ENCODE results near the gene VCAM1. TPM values are rescaled to one million over a fixed set of nuclear protein-coding genes. Genes with fewer than 3 reads are reported as not detected.

Gene VCAM1
- polyA plus RNA-seq, 1 experiment: 0.05 TPM

DNA sequence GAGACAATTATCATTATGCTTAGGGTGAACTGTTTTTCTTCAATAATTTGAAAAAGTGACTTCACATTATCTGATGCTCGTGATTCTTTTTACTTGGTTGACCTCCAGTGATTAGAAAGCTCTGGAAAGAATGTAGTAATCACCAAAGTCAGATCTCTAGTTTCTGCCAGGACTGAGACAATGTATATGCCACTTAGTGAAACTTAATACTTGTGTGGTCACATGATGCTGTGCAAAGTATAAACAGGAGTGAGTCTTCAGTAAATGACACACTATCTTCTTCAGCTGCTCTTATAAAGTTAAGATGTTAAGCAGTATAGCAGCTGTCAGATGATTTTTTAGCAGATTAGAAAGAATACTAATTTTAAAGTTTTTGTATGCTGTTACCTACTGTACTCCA is 17.2 kb downstream of the VCAM1 start:
- H3K27me3 ChIP-seq (ENCODE audit: control insufficient read depth, insufficient read depth, low read length): no peaks in the 10 kb centered on the region
- CTCF ChIA-PET: interaction anchor here (0.6 to 1.2 kb wide), 2 partner anchors 12 to 18 kb away, joined by 3 to 4 read pairs; no protein-coding TSS in a partner anchor
- no peak overlapping the region for H3K4me3 ChIP-seq (ENCODE audit: low read depth, low read length)
- H3K36me3 ChIP-seq (ENCODE audit: control insufficient read depth, insufficient read depth, low read length): no peaks in the 10 kb centered on the region
- DNase-seq (ENCODE audit: low read depth): no peak
- TF ChIP-seq, protein P1, sequence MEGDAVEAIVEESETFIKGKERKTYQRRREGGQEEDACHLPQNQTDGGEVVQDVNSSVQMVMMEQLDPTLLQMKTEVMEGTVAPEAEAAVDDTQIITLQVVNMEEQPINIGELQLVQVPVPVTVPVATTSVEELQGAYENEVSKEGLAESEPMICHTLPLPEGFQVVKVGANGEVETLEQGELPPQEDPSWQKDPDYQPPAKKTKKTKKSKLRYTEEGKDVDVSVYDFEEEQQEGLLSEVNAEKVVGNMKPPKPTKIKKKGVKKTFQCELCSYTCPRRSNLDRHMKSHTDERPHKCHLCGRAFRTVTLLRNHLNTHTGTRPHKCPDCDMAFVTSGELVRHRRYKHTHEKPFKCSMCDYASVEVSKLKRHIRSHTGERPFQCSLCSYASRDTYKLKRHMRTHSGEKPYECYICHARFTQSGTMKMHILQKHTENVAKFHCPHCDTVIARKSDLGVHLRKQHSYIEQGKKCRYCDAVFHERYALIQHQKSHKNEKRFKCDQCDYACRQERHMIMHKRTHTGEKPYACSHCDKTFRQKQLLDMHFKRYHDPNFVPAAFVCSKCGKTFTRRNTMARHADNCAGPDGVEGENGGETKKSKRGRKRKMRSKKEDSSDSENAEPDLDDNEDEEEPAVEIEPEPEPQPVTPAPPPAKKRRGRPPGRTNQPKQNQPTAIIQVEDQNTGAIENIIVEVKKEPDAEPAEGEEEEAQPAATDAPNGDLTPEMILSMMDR (IDR thresholded peaks at IDR 0.05; ENCODE audit: insufficient read depth, low read depth, low read length): no peak
- POLR2A ChIA-PET: no interaction called here

DNA sequence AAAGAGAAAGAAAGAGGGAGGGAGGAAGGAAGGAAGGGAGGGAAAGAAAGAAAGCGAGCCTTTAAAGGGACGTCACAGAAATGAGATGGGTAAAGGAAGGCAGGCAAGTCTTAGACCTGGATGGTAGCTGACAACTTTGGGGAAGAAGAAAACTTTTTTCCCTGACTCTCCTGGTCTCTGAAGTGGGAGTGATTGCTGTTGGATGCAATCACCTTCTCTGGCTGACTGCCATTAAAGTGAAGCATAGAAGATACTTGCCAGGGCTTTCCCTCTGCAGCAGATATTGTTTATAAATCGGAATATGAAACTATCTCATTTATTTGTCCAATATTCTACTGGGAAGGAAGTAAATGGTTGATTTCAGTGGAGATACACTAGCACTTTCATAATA is 27.0 kb downstream of the VCAM1 start:
- Histone ChIP-seq H3K36me3 (ENCODE audit: control insufficient read depth, insufficient read depth, low read length) (no peaks in the 10 kb centered on the region), H3K4me3 (ENCODE audit: low read depth, low read length) (no peak overlapping the region), H3K27me3 (ENCODE audit: control insufficient read depth, insufficient read depth, low read length) (no peaks in the 10 kb centered on the region)
- ChIA-PET POLR2A (no interaction called here), CTCF (interaction anchor here (0.6 kb wide), 1 partner anchor 24 kb away, joined by 5 read pairs; no protein-coding TSS in a partner anchor)
- TF ChIP-seq, protein P1 (IDR thresholded peaks at IDR 0.05; ENCODE audit: insufficient read depth, low read depth, low read length): no peak
- DNase-seq (ENCODE audit: low read depth): no peak

DNA sequence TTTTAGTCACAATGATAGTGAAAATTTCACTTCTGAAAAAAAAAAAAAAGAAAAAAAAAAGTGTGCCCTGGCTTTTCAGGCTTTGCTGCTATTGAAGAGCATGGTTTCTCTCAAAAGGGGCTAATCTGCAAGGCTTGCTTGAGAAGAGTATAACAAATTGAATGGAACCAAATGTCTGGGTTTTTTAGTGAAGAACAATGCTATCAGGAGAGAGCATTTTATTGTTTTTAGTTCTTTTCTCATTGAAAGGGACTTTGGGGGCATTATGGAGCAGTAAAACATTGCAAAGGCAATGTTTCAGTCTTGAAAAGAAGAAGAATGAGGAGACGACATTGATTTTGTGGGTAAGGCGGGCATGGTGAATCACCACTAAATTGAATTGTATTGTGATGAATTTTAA is 28.2 kb downstream of the VCAM1 start:
- Histone ChIP-seq H3K27me3 (ENCODE audit: control insufficient read depth, insufficient read depth, low read length) (no peaks in the 10 kb centered on the region), H3K4me3 (ENCODE audit: low read depth, low read length) (no peak overlapping the region), H3K36me3 (ENCODE audit: control insufficient read depth, insufficient read depth, low read length) (no peaks in the 10 kb centered on the region)
- CTCF ChIA-PET: no interaction called here
- DNase-seq (ENCODE audit: low read depth): no peak
- POLR2A ChIA-PET: no interaction called here
- TF ChIP-seq, protein P1 (IDR thresholded peaks at IDR 0.05; ENCODE audit: insufficient read depth, low read depth, low read length): no peak

DNA sequence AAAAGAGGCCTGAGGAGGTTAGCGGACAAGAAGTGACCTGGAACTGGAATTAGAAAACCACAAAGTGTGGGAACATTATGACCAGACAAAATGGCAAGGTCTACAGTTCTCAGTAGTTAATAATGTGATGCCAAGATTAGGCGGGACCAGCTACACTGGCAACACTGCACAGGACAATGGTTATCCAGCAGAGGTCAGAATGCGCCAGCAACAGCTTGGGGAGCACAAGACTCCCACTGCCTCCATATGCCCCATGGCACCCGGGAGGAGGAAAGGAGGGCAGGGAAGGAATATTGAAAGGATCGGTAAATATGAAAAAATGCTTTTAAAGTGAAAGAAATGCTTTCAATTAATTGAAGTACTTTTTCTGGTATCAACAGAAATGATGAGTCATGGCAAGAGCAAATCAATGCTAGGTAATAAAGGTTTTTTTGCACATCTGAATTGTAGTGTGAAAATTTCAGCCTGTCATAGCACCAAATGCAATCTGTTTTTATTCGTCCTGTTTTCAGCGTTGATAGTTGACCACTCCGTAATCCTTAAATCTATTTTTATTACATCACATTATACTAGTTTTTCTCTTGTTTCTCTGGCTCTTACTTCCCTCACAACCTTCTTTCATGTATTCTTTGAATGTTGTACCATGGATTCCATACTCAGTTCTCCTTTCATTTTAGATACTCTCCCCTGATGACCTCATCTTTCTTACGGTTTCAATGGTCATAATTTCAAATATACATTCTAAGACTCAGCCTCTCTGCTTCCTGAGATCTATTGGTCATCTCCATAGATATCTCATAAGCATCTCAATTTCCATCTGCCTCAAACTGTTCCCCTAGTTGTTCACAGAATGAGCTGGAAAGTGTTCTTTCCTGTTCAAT is 30.7 kb downstream of the VCAM1 start:
- TF ChIP-seq, protein P1 (IDR thresholded peaks at IDR 0.05; ENCODE audit: insufficient read depth, low read depth, low read length): no peak
- Histone ChIP-seq H3K36me3 (ENCODE audit: control insufficient read depth, insufficient read depth, low read length) (no peaks in the 10 kb centered on the region), H3K4me3 (ENCODE audit: low read depth, low read length) (no peak overlapping the region), H3K27me3 (ENCODE audit: control insufficient read depth, insufficient read depth, low read length) (no peaks in the 10 kb centered on the region)
- CTCF ChIA-PET: interaction anchor here (0.6 kb wide), 1 partner anchor 1659 kb away, joined by 3 read pairs; no protein-coding TSS in a partner anchor
- DNase-seq (ENCODE audit: low read depth): no peak
- POLR2A ChIA-PET: interaction anchor here (0.7 kb wide), 1 partner anchor 66 kb away, joined by 4 read pairs; no protein-coding TSS in a partner anchor

DNA sequence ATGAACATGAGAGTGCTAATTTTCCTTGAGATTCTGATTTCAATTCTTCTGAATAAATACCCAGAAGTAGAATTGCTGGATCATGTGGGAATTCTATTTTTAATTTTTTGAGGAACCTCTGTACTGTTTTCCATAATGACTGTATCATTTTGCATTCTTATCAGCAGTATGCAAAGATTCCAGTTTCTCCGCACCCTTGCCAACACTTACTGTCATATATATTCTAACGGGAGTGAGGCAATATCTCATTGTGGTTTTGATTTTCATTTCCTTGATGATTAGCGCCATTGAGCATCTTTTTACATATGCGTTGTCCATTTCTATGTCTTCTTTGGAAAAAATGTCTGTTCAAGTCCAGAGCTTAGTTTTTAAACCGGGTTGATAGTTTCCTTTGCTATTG is 33.2 kb downstream of the VCAM1 start:
- CTCF ChIA-PET: no interaction called here
- Histone ChIP-seq H3K36me3 (ENCODE audit: control insufficient read depth, insufficient read depth, low read length) (no peaks in the 10 kb centered on the region), H3K4me3 (ENCODE audit: low read depth, low read length) (no peak overlapping the region), H3K27me3 (ENCODE audit: control insufficient read depth, insufficient read depth, low read length) (no peaks in the 10 kb centered on the region)
- TF ChIP-seq, protein P1 (IDR thresholded peaks at IDR 0.05; ENCODE audit: insufficient read depth, low read depth, low read length): no peak
- DNase-seq (ENCODE audit: low read depth): no peak
- POLR2A ChIA-PET: no interaction called here

Measured in BJ (cell line).